SIG-M5 treated with dmso at 0.1 percent for 504 hours (cell line): Measurements from ENCODE around the gene ZNF860.
A peak's percentile ranks its signal among the peaks of the same experiment; 100 is the strongest.

Experiments
- DNase-seq: peaks from one replicate; lab custom pipeline; 2025; ENCODE audit not compliant: unreplicated experiment; lab: John Stamatoyannopoulos, UW

The ZNF860 gene

GRCh38 chr3:31981206-31982181 lies at the start of gene ZNF860, which contains the start of gene OSBPL10:
Gene ZNF860, plus strand, starts transcription at chr3:31981750. Its CDS starts 7,330 bp downstream, at chr3:31989080.
Gene OSBPL10, minus strand, starts transcription at chr3:31981262. Its CDS starts 83 bp downstream, at chr3:31981179.
- DNase-seq = peak; percentile 32

DNA sequence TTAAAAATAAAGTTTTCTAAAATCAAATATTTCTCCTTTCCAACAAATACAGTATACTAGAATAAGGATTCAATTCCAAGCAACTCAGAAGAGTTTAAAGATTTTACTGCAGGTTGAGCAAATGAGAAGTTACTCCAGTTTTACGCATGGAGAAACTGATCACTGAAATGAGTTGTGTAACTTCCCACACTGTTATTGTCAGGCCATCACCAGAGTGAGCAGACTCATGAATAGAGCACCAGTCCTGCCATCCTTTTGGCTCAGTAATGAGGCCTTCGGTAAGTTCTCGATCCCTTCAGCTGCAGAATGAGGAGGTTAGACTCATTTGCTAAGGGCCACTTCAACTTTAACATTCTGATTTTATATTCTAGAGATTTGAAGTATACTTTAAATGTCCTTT lies 48.6 kb upstream of the ZNF860 start:
- DNase-seq = peak; percentile 5

- DNase-seq = no peak
Observed at GRCh38 chr3:31934018-31934417, 47.5 kb upstream of the ZNF860 start.

GRCh38 chr3:31934866-31935265 lies 46.7 kb upstream of the ZNF860 start:
- DNase-seq = no peak

DNA sequence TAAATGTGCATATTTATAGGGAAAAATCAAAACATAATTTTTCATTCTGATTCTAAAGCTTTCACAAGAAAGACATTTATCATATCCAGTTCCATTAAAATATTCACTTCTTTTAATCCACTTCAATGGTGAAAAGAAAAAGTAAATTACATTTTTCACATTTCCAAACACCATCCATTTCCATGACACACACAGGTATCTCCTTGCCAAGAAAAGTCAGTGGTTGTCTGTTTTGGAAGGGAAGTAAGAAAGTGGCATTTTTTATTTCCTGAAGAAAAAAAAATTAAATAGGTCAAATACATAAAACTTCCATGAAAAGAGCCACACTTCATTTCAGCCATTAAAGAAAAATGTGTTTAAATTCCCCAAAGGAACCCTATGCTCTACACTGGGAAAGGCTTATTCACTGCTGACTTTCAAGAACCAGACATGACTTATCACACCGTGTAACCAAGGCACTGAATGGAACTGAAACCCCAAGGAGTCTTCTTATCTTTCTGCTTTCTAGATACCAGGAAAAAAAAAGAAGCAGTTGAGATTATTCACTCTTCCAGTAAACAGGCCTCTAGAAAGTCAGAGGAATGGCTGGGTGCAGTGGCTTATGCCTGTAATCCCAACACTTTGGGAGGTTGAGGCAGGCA lies 45.0 kb upstream of the ZNF860 start:
- no peak for DNase-seq

- DNase-seq = no peak
Observed at GRCh38 chr3:31937225-31937624, 44.3 kb upstream of the ZNF860 start.

- DNase-seq = no peak
Observed at GRCh38 chr3:31942446-31942845, 39.1 kb upstream of the ZNF860 start.

GRCh38 chr3:31943041-31943440 lies 38.5 kb upstream of the ZNF860 start:
- no peak for DNase-seq

DNA sequence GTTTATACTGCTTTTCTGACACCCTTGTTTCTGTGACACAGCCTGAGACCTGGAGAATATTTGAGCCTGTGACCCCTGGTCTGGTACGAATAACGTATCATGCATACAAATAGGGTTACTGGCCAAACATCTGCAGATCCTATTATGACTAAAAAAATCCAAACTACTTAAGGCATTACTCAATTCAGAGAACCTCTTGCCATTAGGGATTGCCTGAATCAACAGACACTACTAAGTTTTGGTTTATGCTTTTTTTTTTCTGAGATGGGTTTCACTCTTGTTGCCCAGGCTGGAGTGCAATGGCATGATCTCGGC lies 35.9 kb upstream of the ZNF860 start:
- DNase-seq = no peak

DNA sequence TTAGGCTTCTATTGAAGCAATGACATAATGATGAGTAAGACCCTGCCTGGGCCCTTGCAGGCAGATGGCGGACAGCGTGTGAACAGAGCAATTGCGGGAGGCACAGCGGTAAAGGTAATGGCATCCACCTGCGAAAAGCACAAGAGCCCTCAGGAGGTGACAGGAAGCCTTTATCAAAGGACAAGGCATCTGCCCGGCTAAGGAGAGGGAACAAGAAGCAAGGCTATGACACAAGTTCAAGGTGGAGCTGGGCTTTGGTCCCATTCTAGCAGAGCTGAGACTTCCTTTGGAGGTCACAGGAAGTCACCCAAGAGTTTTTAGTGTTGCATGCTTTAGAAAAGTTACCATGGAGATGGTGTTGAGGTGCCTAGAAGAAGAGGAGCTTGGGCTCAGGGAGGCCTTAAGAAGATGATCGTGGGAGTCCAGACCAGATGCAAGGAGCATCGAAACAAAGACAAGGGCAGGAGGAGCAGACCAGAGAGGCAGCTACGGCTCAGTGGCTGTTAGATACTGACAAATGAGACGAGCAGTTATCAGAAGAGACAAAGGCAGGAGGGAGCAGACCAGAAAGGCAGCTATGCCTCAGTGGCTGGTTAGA lies 35.0 kb upstream of the ZNF860 start:
- DNase-seq = no peak

GRCh38 chr3:31947162-31947561 lies 34.4 kb upstream of the ZNF860 start:
- DNase-seq = no peak

- no peak for DNase-seq
Observed at GRCh38 chr3:31947671-31948091, 33.9 kb upstream of the ZNF860 start.

GRCh38 chr3:31948280-31948679 lies 33.3 kb upstream of the ZNF860 start:
- no peak for DNase-seq

DNA sequence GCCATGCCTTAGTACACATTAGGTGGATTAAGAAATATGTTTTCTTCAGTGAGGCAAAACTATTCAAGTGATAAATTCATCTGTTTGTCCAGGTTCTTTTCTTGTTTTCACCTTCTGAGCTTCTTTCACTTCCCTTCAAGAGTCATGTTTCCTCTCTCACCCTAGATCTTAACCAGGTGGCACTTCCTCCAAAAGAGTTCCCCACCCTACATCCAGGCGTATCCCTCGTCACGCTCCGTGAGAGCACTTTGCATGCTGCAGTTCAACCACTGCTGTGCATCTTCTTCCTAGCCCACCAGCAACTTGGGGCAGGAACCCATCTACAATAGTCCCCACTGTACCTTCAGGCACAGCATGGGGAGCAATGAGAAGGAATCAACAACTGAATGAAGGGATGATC lies 29.3 kb upstream of the ZNF860 start:
- DNase-seq = no peak

DNA sequence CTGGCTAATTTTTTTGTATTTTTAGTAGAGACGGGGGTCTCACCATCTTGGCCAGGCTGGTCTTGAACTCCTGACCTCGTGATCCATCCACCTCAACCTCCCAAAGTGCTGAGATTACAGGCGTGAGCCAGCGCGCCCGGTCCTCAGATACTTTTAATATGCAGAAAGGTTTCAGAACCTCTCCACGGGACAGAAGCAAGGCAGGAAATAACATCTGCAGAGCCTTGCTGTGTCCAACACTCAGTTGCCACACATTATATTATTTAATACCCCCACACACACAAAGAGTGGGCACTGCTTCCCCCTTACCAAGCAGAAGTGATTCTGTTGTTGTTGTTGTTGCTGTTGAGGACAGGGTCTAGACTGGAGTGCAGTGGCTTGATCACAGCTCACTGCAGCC lies 28.5 kb upstream of the ZNF860 start:
- DNase-seq = no peak

- no peak for DNase-seq
Observed at GRCh38 chr3:31953636-31954035, 27.9 kb upstream of the ZNF860 start.

DNA sequence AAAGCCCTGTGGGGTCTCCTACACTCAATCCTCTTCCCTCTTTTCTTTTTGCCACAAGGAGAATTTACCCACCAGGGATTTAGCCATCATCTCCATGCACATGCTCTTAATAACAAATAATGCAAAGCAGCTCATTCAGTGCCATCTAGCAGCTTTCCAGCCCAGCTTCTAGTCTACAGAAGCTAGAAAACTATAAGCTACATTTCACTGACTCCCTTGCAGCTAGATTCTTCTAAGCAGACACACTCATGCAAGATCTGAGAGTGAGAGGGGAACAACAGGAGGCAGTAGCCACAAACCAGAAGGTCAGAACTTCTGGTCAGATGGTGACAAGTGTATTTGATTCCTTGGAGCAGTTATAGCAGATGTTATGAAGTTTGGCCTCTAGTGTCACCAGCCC lies 26.0 kb upstream of the ZNF860 start:
- DNase-seq = no peak

DNA sequence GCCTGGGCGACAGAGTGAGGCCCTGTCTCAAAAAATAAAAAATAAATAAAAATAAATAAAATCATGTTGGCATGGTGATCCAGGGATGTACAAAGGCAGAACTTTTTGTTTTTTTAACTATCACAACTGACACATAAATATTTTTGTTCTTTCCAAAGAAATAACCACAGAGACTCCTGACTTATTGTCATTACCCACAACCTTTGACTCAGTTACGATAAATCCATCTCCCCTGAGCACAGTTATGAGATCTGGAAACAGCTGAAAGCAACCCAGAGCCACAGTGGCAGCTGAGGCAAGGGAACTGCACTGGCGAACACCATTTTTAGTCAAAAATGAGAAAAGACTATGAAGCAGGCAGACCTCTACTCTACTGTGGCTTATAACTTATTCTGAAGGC lies 24.4 kb upstream of the ZNF860 start:
- DNase-seq = no peak

DNA sequence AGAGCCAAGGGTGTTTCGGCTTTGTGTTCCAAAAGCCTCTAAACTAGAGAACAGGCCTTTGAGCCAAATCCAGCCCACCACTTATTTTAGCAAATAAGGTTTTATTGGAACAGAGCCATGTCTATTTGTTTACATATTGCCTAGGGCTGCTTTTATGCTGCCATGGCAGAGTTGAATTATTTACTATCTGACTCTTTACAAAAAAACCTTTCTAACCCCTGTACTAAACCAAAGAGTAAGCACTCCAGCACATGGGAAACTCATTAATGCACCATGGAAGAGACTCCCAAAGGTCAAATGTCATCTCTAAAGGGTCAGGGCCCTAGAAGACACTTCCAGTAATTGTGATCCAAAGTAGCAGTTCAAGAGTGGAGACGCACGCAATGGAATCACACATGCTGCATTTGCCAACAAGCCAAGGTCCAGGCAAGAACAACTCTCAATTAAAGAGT lies 22.8 kb upstream of the ZNF860 start:
- DNase-seq = no peak

- DNase-seq = no peak
Observed at GRCh38 chr3:31959251-31959650, 22.3 kb upstream of the ZNF860 start.

- no peak for DNase-seq
Observed at GRCh38 chr3:31959951-31960792, 21.4 kb upstream of the ZNF860 start.
